Stomach (tissue), 9 donors: ENCODE results near the gene TRAK1. TPM values are rescaled to one million over a fixed set of nuclear protein-coding genes. Genes with fewer than 3 reads are reported as not detected.

Source experiments
- DNase-seq, 2 donors: peaks; one replicate each; pipeline versions ENCODE4 v3.0.0 to v3.0.0-alpha.2; 2013 to 2019
- H3K27ac ChIP-seq, 5 donors: fragments of 200-600 bp in 4 of 5; sonication (generic) in 4 of 5; one replicate each; pipeline ENCODE4 v1.5.1; 2013 to 2019; ENCODE audit warnings: mild to moderate bottlenecking in 1 of 5, moderate library complexity in 1 of 5
- H3K27me3 ChIP-seq, 3 donors: fragments of 200-600 bp; sonication (generic); one replicate each; pipeline ENCODE4 v1.5.1; 2017 to 2019; ENCODE audit warnings: mixed run types in 1 of 3
- H3K36me3 ChIP-seq, 4 donors: fragments of 200-600 bp; sonication (generic); 1 replicate in 3 of 4; 2 replicates in 1 of 4; pipeline ENCODE4 v1.5.1; 2016 to 2019
- H3K4me1 ChIP-seq, 4 donors: fragments of 200-600 bp; sonication (generic); one replicate each; pipeline ENCODE4 v1.5.1; 2016 to 2019
- H3K4me3 ChIP-seq, 4 donors: fragments of 200-600 bp; sonication (generic) in 3 of 4; one replicate each; pipeline ENCODE4 v1.5.1; 2016 to 2019; ENCODE audit warnings: mild to moderate bottlenecking in 1 of 4
- H3K9me3 ChIP-seq, 4 donors: fragments of 200-600 bp; sonication (generic); one replicate each; pipeline ENCODE4 v1.5.1; 2016 to 2019
- CTCF ChIP-seq, 7 experiments: fragments of 450-650 bp in 4 of 7; fragments of 200-600 bp in 3 of 7; sonication (generic) in 3 of 7; IDR thresholded peaks; one replicate each; pipeline ENCODE4 v1.5.1; 2016 to 2019; ENCODE audit warnings: antibody characterized with exemption in 7 of 7, control low read depth in 2 of 7, mild to moderate bottlenecking in 1 of 7
- EP300 ChIP-seq: sonication (generic); formaldehyde crosslinking; IDR thresholded peaks from one replicate; pipeline ENCODE4 v1.6.1; 2017; ENCODE audit warnings: antibody characterized with exemption
- POLR2A ChIP-seq, 4 donors: fragments of 450-650 bp; IDR thresholded peaks; one replicate each; pipeline ENCODE4 v1.6.1; 2016; ENCODE audit warnings: antibody characterized with exemption in 4 of 4, control low read depth in 2 of 4, mild to moderate bottlenecking in 1 of 4, moderate library complexity in 1 of 4
- POLR2AphosphoS5 ChIP-seq, 3 donors: sonication (generic); formaldehyde crosslinking; IDR thresholded peaks; one replicate each; pipeline ENCODE4 v1.6.1; 2016; ENCODE audit warnings: antibody characterized with exemption in 3 of 3
- WGBS, 5 donors: extraction: QIAGEN DNeasy Blood & Tissue Kit in 3 of 5; methylation state at CpG; one replicate each; pipeline versions ENCODE4 v1.1.5 to v1.1.7; 2013 to 2018; 5-methylcytosine and 5-hydroxymethylcytosine counted together
- intact Hi-C: fragments of 100-400 bp; cut with DNase I; formaldehyde crosslinking; loops from one replicate; pipeline ENCODE4 v1.15.1; 2023; ENCODE audit warnings: low total_unique reads
- polyA plus RNA-seq, 3 donors: library from polyadenylated mRNA; stranded (reverse); fragments of 200-250 nt; gene quantifications; one replicate each; pipeline ENCODE4 v1.2.3, GENCODE V29; 2013
- total RNA-seq, 5 donors: library from RNA; depleted of rRNA; stranded (reverse); fragments of >200 nt; gene quantifications; one replicate each; pipeline versions ENCODE4 v1.1.0 to v1.2.3, GENCODE V29; 2014 to 2016
- donor health status: healthy with polysubstance abuse.
- donor health status: Bipolar disorder and iron deficiency.
- donor health status: healthy.

TRAK1 gene
- total and polyA plus RNA-seq, 8 donors: 17.2 to 328 (median 86.0) TPM

DNA sequence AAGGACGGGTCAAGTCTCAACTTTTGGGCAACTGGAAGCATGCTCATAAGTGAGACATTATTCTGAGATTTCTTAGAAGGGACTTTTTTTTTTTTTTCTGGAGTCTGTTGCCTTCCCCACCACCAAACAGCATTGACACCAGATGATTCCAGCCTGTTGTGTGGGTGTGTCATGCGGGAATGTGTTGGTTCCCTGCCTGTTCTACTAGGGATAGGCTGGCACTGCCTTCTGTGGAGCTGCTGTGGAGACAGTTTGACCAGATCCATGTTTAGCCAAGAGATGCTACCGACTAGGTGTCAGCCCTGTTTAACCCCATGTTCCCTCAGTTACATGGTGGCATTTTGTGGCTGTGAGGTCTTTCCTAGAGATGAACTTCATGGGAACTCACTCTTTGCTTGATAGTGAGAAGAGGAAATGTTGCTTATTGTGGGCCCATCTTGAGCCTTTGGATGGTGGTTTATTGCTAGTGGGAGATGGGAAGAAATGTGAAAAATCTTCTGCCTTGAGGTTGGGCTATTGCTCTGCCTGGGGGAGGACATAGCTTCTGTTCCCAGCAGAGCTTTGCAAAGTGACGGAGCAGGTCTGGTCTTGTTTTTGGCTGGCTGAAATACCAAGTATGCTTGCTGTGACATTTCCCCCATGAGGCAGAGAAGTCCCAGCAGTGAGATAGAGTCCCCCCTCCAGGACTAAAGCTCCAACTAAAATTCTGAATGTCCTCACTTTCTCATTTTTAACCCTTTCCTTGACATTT is 31.3 kb downstream of the TRAK1 start:
- Histone ChIP-seq H3K9me3 (no peaks in the 10 kb centered on the region), H3K4me1 (peaks cover 26 to 63% (median 48%) of the 10 kb centered on the region in 4 donors), H3K36me3 (peaks cover 1 to 25% (median 19%) of the 10 kb centered on the region in 4 donors), H3K4me3 (no peak overlapping the region), H3K27ac (peak overlapping the region in 4 of 5 donors; percentile 19 to 57 (median 30)), H3K27me3 (no peaks in the 10 kb centered on the region)
- intact Hi-C loops: no loop called here
- WGBS, 5 donors: 53 to 68% (median 63%) methylated on average over 4 of the region's 4 CpGs
- DNase-seq: no peak
- no peak for TF ChIP-seq EP300
- no peak for TF ChIP-seq POLR2A (IDR thresholded peaks at IDR 0.05)
- no peak for TF ChIP-seq CTCF (IDR thresholded peaks at IDR 0.05)
- TF ChIP-seq POLR2AphosphoS5 (IDR thresholded peaks at IDR 0.05): no peak

DNA sequence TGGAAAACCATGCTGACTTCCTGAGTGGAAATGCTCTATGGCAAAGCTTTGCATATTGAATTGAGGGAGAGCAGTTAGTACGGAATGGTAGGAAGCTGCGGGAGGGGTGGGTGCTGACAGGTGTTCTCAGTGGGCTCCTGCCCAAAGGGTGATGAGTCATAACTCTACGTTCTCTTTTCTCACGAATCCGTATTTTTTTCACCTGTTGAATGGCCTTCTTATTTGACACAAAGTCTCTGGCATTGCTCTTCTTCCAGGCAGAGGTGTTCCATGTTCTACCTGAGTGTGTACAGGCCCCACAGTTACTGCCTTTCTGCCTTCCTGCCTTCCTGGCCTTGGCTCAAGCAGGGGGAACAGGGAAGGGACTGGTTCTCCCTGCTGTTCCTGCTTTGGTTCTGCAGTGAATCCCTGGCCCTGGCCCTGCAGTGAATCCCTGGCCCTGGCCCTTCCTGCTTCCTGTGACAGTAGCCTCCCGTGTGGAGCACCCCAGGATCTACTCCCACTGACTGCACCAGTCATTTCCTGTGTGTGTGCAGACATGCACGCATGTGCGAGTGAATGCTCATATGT is 31.9 kb downstream of the TRAK1 start:
- Histone ChIP-seq H3K4me1 (peaks cover 23 to 62% (median 46%) of the 10 kb centered on the region in 4 donors), H3K27me3 (no peaks in the 10 kb centered on the region), H3K27ac (peak overlapping the region in 4 of 5 donors; percentile 19 to 57 (median 36)), H3K36me3 (peaks cover 4 to 27% (median 21%) of the 10 kb centered on the region in 4 donors), H3K9me3 (no peaks in the 10 kb centered on the region), H3K4me3 (no peak overlapping the region)
- DNase-seq: no peak
- intact Hi-C loops: no loop called here
- WGBS, 5 donors: 46 to 71% (median 63%) methylated on average over 8 of the region's 8 CpGs
- no peak for TF ChIP-seq CTCF (IDR thresholded peaks at IDR 0.05)
- TF ChIP-seq POLR2A (IDR thresholded peaks at IDR 0.05): no peak
- TF ChIP-seq POLR2AphosphoS5 (IDR thresholded peaks at IDR 0.05): no peak
- TF ChIP-seq EP300: no peak

GRCh38 chr3:42123824-42124658 is 32.9 kb downstream of the TRAK1 start:
- Histone ChIP-seq H3K36me3 (peaks cover 4 to 27% (median 21%) of the 10 kb centered on the region in 4 donors), H3K4me3 (no peak overlapping the region), H3K9me3 (no peaks in the 10 kb centered on the region), H3K27ac (no peak overlapping the region), H3K4me1 (peaks cover 21 to 62% (median 44%) of the 10 kb centered on the region in 4 donors), H3K27me3 (no peaks in the 10 kb centered on the region)
- intact Hi-C loops: no loop called here
- 94 to 100% (median 98%) methylated on average over 5 of the region's 5 CpGs for WGBS, 5 donors
- no peak for DNase-seq
- TF ChIP-seq EP300 (no peak), POLR2AphosphoS5 (IDR thresholded peaks at IDR 0.05) (no peak), CTCF (IDR thresholded peaks at IDR 0.05) (no peak), POLR2A (IDR thresholded peaks at IDR 0.05) (no peak)

DNA sequence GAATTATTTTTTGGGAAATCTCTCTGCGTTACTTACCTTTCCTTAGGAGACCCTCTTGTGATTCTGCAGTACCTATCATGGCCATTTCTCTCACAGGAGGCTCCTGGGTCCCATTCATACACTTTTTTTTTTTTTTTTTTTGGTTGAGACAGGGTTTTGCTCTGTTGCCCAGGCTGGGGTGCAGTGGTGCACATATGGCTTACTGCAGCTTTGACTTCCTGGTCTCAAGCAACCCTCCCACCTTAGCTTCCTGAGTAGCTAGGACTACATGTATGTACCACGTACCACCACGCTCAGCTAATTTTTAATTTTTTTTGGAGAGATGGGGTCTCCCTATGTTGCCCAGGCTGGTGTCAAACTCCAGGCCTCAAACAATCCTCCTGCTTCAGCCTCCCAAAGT is 36.1 kb downstream of the TRAK1 start:
- intact Hi-C loops: no loop called here
- Histone ChIP-seq H3K9me3 (no peaks in the 10 kb centered on the region), H3K4me3 (no peak overlapping the region), H3K27ac (no peak overlapping the region), H3K27me3 (no peaks in the 10 kb centered on the region), H3K4me1 (peaks cover 22 to 54% (median 39%) of the 10 kb centered on the region in 4 donors), H3K36me3 (peaks cover 4 to 27% (median 21%) of the 10 kb centered on the region in 4 donors)
- TF ChIP-seq POLR2A (IDR thresholded peaks at IDR 0.05) (no peak), POLR2AphosphoS5 (IDR thresholded peaks at IDR 0.05) (no peak), EP300 (no peak), CTCF (IDR thresholded peaks at IDR 0.05) (no peak)
- WGBS, 5 donors: 95 to 99% (median 98%) methylated on average over 3 of the region's 3 CpGs
- DNase-seq: no peak
